SKM-1 treated with dmso at 0.1 percent for 144 hours (cell line): Measurements from ENCODE around the gene LNPEP.

ENCODE experiments used
- DNase-seq: peaks from one replicate; lab custom pipeline; 2025; ENCODE audit not compliant: unreplicated experiment; lab: John Stamatoyannopoulos, UW

Gene LNPEP

DNA sequence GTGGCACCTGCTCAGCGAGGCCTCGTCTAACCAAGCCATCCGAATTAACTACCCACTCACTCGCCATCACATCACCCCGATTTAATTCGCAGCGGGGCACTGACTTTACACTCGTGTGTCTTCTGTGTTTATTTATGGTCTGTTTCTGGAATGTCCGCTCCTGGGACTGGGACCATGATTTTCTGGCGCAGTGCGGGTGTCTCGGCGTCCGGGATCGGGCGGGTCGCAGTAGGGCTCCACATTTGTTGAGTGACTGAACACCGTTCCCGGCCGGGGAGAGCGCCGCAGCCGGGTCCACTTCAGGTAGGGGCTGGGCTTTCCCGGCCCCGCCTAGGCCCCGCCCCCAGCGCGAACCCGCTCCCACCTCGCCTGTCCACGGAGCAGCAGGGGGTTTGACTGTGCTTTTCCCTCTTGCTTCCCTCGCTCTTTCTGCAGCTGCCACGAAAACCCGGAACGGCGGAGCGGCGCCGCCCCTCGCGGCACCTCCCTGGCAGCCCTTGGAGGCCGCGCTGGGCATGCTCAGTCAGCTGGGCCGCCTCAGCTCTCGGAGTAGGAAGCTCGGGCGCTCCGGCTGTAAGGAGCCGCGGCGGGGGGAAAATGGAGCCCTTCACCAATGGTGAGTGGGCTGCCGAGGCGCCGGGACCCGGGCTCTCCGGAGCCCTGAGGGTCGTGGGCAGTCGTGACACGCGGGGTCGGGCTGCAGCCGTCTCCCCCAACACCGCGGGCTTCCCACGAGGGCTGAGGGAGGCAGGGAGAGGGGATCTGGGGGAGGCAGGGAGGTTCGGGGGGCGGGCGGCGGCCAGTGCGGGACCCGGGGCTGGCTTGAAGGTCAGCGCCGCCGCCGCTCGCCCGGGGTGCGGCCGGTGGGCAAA lies at the start of gene LNPEP:
TSS of gene LNPEP (plus strand) at position 522 of the 872 bp plus-strand sequence. CDS start at position 598, 76 bp downstream.
- DNase-seq, result peak; percentile 96

GRCh38 chr5:96893342-96893741 lies 42.5 kb upstream of the LNPEP start:
- no peak for DNase-seq

DNA sequence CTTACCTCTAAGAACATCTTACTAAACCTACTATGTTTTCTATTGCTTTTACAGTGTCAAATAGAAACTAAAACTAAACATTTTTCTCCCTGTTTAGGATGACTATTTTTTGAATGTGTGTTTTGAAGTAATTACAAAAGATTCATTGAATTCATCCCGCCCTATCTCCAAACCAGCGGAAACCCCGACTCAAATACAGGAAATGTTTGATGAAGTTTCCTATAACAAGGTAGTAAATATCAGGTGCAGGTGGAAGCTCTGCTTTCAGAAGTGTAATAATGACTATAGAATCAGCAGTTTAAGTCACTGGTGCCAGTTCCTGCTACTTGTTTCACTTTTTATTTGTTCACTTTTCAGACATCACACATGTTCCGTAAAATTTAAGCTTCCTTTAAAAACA lies 39.6 kb upstream of the LNPEP start:
- no peak for DNase-seq

DNA sequence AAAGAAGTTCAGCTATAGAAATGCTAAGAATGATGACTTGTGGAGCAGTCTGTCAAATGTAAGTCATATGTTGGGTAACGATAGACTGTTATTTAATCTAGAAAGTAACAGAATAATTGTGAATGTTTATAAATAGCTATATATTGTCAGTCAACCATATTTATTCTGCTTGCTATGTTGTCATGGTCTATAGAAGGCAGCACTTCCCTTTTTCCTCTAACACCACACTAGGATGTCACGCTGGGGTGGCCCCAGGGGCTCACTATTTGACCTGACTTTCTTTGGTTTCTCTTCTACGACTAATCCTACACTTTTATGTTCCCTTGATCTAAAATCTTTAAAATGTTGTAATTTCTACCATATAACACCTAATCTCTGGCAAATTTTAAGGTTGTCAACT lies 39.1 kb upstream of the LNPEP start:
- peak; percentile 65 for DNase-seq

- no peak for DNase-seq
These were observed 34.5 kb upstream of the LNPEP start for GRCh38 chr5:96901384-96901783.

DNA sequence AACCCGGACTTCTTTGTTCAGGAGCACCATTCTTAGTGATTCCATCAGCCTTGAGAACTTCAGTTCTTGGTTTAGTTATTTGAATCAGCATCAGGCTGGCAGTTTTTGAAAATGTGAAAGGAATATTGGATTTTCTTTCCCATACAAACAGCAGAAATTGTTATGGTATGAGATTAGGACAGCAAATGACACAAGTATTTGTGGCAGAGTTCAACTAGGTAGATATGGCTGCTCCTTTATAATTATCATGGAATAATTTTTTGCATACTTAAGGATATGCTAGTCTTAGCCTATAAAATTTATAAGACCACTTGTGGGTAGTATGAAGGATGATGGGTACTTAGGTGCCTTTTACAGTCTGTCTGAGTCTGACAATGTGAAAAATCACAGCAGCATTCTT lies 34.0 kb upstream of the LNPEP start:
- DNase-seq, result no peak

- no peak for DNase-seq
These were observed 33.0 kb upstream of the LNPEP start for GRCh38 chr5:96902876-96903275.

- DNase-seq, result no peak
These were observed 32.6 kb upstream of the LNPEP start for GRCh38 chr5:96903300-96903699.

GRCh38 chr5:96904054-96904931 lies 31.6 kb upstream of the LNPEP start:
- DNase-seq, result no peak

DNA sequence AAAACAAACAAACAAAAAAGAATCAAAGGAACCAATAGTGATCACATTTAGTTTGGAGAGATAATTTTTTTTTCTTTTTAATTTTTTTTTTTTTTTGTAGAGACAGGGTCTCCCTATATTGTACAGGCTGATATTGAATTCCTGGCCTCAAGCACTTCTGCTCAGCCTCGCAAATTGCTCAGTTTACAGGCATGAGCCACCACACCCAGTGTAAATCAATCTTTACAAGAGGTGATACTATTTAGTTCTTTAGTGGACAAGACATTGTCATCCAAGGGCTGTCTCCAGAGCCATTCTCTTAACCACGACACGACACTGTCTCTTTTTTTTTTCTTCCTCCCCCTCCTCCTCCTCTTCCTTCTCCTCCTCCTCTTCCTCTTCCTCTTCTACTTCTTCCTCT lies 30.0 kb upstream of the LNPEP start:
- DNase-seq, result peak; percentile 29

DNA sequence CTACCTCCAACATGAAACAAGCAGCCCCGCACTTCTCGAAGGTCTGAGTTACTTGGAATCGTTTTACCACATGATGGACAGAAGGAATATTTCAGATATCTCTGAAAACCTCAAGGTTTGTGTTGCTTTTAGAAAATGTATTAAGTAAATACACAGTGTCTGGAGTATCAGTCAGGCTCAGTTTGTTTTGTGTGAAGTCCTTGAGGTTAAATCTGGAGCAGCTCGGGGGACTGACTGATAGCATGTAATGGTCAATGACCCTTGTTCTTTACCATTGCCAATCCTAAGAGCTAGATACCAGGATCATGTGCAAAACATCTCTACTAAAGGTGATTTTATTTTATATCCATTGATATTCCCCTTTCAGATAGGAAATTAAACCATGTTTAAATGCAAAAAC lies 26.9 kb upstream of the LNPEP start:
- DNase-seq, result no peak

- no peak for DNase-seq
These were observed 26.4 kb upstream of the LNPEP start for GRCh38 chr5:96909435-96909834.

- DNase-seq, result no peak
These were observed 24.7 kb upstream of the LNPEP start for GRCh38 chr5:96911139-96911538.

DNA sequence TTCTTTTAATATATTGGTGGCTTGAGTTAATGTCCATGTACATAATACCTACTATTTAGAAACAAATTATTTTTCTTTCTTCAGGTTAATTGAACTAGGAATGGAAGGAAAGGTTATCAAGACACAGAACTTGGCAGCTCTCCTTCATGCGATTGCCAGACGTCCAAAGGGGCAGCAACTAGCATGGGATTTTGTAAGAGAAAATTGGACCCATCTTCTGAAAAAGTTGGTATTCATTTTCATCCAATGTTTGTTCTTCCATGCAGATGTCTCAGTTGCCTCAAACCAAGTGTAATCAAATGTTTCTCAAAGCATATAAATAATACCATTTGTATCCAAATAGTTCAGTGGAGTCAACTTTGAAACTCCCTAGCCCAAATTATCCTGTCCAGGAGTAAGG lies 22.6 kb upstream of the LNPEP start:
- no peak for DNase-seq

DNA sequence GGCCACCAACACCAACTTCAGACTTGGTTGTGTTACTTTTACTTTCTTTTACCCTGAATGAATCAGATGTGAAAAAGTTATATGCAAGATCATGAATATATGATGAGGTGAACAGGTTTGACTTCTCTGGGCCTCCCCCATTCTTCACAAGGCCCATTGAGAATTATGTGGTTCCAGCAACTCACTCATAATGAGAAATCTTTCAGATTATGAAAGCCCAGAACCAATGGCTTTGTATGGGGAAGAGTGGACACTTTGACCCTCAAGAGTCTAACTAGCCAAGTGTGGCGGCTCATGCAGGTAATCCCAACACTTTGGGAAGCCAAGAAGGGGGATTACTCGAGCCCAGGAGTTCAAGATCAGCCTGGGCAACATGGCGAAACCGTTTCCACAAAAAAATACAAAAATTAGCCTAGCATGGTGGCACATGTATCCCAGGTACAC lies 16.1 kb upstream of the LNPEP start:
- DNase-seq, result no peak

DNA sequence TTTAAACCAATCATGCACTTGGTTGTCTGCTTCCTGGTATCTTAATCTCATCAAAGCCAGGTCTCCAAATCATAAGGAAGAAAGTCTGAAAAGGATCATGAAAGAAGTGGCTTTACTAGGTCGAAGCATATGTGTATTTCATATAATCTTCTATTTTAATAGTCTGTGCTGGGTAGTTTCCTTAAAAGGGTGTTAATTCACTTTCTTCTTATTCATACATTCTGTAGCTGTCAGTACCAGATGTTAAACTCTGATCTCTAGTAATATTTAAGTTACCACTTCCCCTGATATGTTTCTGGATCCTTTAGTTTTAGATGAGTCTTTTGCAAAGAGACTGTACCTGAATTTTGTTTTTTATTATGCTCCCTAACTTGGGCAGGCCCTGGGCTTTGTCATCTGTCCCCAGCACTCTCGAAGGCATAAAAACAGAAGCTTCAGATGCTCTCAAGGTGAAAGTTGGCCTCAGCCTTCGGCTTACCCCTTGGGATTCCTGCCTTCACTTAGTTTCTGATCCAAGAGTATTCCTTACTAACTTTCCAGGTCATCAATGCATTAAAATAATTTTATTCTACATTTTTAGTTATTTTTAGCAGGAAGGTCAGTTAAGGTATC lies 15.0 kb upstream of the LNPEP start:
- DNase-seq, result no peak

DNA sequence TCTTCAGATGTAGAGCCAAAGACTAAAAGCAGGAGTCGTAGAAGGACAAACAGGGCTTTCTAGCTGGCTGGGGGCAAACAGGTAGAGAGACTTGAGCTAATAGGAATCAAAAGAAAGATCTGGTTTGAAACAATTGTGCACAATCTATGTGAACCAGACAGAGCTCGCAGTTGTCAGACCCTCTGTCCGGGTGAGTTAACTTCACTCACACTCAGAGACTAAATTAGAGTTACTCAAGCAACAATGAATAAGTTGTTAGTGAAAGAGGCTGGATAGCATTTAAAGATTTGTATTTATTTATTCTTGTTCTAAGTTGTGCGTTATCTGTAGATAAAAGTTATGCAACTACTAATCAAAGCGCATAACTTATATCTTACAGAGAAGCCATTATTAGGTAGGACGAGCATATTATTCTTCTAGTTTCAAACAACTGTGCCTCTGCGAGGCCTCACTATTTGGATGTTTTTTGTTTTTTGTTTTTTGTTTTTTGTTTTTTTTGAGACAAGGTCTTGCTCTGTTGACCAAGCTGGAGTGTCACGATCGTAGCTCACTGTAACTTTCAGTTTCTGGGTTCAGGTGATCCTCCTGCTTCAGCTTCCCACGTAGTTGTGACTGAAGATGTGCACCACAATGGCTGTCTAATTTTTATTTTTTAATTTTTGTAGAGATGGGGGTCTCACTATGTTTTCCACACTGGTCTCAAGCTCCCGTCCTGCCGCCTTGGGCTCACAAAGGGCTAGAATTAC lies 13.2 kb upstream of the LNPEP start:
- DNase-seq, result no peak

DNA sequence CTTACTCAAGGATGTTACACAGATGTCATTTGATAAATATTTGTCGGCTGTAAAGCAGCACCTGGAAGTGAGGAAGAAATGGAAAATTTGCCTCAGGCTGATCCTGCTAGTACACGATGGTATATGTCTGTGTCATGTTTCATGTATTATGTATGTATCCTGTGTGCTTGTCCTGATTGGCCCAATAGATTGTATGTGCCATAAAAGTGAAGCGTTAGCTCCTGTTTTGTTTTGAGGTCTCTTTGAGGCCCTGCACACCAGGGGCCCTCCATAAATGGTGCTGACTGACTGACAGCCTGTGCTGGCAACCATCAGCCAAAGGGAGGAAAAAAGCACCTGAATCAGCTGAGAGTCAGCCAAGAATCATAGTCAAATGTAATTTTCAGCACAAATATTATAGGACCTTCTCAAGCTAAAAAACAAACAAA lies 11.8 kb upstream of the LNPEP start:
- DNase-seq, result no peak

GRCh38 chr5:96926276-96926675 lies 9.6 kb upstream of the LNPEP start:
- DNase-seq, result no peak

- DNase-seq, result no peak
These were observed 8.9 kb upstream of the LNPEP start for GRCh38 chr5:96927008-96927407.
